GM12891 (cell line): ENCODE data around the gene CKM.
A peak's percentile ranks its signal among the peaks of the same experiment; 100 is the strongest.

Source experiments
- DNase-seq: peaks from one replicate; pipeline ENCODE4 v3.0.0; 2011; ENCODE audit warnings: low spot score; ENCODE audit not compliant: insufficient read length
- FAIRE-seq: peaks from 2 replicates; lab custom pipeline; 2011; peaks lifted over from hg19 to GRCh38; lab: Jason Lieb, UNC
- PAX5 ChIP-seq: IDR thresholded peaks from 2 replicates; pipeline ENCODE4 v1.6.1; 2011; ENCODE audit warnings: low read length, moderate library complexity, mild to moderate bottlenecking; ENCODE audit not compliant: insufficient read depth, severe bottlenecking
- POLR2A ChIP-seq: IDR thresholded peaks from 2 replicates; pipeline ENCODE4 v1.6.1; 2011; ENCODE audit warnings: low read depth, low read length, control low read depth
- POLR2AphosphoS5 ChIP-seq: IDR thresholded peaks from 2 replicates; pipeline ENCODE4 v1.6.1; 2011; ENCODE audit warnings: low read depth, low read length, control low read depth
- POU2F2 ChIP-seq: IDR thresholded peaks from 2 replicates; pipeline ENCODE4 v1.6.1; 2011; ENCODE audit warnings: low read depth, mild to moderate bottlenecking, control low read depth, low read length, moderate library complexity
- SPI1 ChIP-seq: IDR thresholded peaks from 2 replicates; pipeline ENCODE4 v1.6.1; 2011; ENCODE audit warnings: low read depth, low read length, control low read depth
- TAF1 ChIP-seq: IDR thresholded peaks from 2 replicates; pipeline ENCODE4 v1.6.1; 2011; ENCODE audit warnings: low read depth, low read length, control low read depth

The CKM gene

DNA sequence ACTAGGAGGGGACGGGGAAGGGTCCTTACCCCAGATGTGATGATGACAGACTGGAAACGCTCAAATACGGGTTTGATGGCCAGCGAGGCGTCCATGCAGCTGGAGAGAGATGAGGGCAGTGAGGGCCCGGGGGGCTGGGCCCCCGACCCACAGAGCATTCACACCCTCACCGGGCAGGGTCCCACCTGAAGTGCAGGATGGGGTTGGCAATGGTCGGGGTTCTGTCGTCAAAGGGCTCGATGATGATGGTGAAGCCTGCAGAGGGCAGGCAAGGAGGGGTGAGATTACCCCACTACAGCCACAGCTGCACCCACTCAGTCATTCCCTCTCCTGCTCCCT, 34.7 kb upstream of the CKM start:
- no peak for DNase-seq
- no peak for FAIRE-seq
- TF ChIP-seq TAF1 = no peak
- TF ChIP-seq POU2F2 = no peak
- TF ChIP-seq POLR2A = no peak
- TF ChIP-seq SPI1 = no peak
- no peak for TF ChIP-seq POLR2AphosphoS5
- TF ChIP-seq PAX5 = no peak

- TF ChIP-seq POLR2AphosphoS5 (no peak), POU2F2 (no peak), POLR2A (no peak), SPI1 (no peak), TAF1 (no peak), PAX5 (no peak)
- DNase-seq (no peak), FAIRE-seq (no peak)
Measured at GRCh38 chr19:45356760-45357444, 34.2 kb upstream of the CKM start.

DNA sequence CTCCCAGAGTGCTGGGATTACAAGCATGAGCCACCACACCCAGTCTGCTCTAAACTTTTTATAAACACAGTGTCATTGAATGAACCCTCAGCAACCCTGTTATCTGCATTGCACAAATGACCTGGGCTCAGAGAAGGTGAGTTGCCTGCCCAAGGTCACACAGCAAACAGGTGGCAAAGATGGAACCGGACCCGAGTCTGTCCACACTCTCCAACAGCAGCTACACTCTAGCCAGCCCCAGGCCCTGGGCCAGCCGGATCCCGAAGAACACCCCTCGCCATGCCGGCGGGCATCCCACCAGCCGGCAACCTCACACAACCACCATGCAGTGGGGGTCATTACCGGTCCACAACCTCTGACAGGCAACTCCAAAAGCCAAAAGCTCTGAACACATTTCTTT, 33.2 kb upstream of the CKM start:
- FAIRE-seq = no peak
- DNase-seq = no peak

GRCh38 chr19:45355402-45355801, 32.7 kb upstream of the CKM start:
- no peak for FAIRE-seq
- no peak for DNase-seq
- TF ChIP-seq PAX5 (no peak), POLR2AphosphoS5 (no peak), POU2F2 (no peak)

More for the DNA sequence above, 33.2 kb upstream of the CKM start:
- TF ChIP-seq SPI1 (no peak), PAX5 (no peak), TAF1 (no peak), POLR2A (no peak), POLR2AphosphoS5 (no peak), POU2F2 (no peak)

DNA sequence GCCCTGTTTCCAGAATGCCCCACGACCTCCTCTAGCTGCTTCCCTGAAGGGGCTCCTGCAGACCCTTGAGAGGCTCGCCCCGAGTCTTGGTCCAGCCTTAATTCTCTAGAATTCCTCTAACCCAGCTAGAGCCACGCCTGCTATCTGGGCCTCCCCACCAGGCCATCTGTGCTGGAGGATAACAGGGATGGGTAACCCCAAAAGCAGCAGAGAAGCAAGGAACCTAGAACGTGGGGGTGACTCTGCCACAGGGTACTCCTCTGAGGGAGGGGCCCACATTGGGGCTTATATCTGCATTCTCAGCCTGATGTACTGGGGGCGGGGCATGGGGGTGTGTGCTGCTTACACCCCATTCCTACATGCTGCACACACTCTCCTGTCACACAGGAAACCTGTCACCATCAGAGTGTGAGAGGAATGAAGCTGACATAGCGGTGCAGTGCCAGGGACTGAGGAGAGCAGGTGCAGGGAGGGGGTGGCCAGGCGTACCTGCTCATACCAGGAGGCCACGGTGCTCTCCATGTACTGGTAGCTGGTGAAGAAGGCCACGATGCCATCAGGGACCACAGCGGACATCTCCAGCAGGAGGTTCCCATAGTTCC, 31.7 kb upstream of the CKM start:
- no peak for DNase-seq
- FAIRE-seq = no peak
- TF ChIP-seq PAX5 = no peak
- no peak for TF ChIP-seq POLR2AphosphoS5
- TF ChIP-seq TAF1 = no peak
- TF ChIP-seq POLR2A = no peak
- no peak for TF ChIP-seq POU2F2
- TF ChIP-seq SPI1 = no peak

GRCh38 chr19:45352914-45353796, 30.5 kb upstream of the CKM start:
- FAIRE-seq = no peak
- TF ChIP-seq POLR2AphosphoS5 (no peak), POLR2A (no peak), POU2F2 (no peak), TAF1 (no peak), PAX5 (no peak), SPI1 (no peak)

GRCh38 chr19:45352471-45352870, 29.8 kb upstream of the CKM start:
- TF ChIP-seq POLR2A (no peak), SPI1 (no peak), TAF1 (no peak), POLR2AphosphoS5 (no peak), POU2F2 (no peak), PAX5 (no peak)
- no peak for FAIRE-seq
- DNase-seq = peak; percentile 22

More at GRCh38 chr19:45352914-45353796, 30.5 kb upstream of the CKM start:
- peak; percentile 35 for DNase-seq

- no peak for TF ChIP-seq SPI1
- no peak for TF ChIP-seq POU2F2
- no peak for TF ChIP-seq PAX5
- TF ChIP-seq TAF1 = no peak
- TF ChIP-seq POLR2A = no peak
- TF ChIP-seq POLR2AphosphoS5 = no peak
- no peak for FAIRE-seq
- no peak for DNase-seq
Measured at GRCh38 chr19:45352062-45352461, 29.4 kb upstream of the CKM start.

DNA sequence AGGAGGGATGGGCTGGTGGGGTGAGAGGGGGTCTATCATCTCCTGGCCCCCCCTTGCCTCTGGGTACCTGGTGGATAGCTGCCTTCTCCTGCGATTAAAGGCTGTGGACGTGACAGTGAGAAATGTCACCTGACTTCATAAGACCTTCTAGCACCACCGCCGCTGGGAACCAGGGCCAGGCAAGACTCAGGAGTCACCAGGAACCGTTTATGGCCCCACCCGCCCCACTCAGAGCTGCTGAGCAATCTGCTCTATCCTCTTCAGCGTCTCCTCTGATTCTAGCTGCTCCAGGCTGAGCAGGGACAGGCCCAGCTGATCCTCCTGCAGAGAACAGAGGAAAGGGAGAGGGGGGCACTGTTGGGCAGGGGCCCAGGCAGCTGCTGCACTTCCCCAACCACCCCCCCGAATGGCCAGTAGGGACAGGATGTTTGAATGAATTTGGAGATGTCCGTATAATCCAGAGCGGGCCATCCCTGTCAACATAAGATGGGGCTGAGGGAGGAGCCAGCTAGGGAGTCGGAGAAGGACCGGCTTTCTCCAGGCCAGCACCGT, 28.8 kb upstream of the CKM start:
- DNase-seq = no peak
- TF ChIP-seq POLR2AphosphoS5 = no peak
- TF ChIP-seq PAX5 = no peak
- TF ChIP-seq TAF1 = no peak
- no peak for TF ChIP-seq POLR2A
- TF ChIP-seq SPI1 = no peak
- TF ChIP-seq POU2F2 = no peak
- FAIRE-seq = no peak
